HG02973 (cell line): Measurements from ENCODE around the gene LOXL3.
"Not testable (repeated sequence)": the region's sequence is repeated elsewhere in the genome, so short reads cannot be mapped to it uniquely, and the experiment has no call there.

ENCODE experiments used
- ATAC-seq: cut with Tn5 transposase; IDR thresholded peaks from one replicate; pipeline ENCODE4 v1.9.1; 2021; ENCODE audit warnings: moderate library complexity; ENCODE audit not compliant: unreplicated experiment

The LOXL3 gene

DNA sequence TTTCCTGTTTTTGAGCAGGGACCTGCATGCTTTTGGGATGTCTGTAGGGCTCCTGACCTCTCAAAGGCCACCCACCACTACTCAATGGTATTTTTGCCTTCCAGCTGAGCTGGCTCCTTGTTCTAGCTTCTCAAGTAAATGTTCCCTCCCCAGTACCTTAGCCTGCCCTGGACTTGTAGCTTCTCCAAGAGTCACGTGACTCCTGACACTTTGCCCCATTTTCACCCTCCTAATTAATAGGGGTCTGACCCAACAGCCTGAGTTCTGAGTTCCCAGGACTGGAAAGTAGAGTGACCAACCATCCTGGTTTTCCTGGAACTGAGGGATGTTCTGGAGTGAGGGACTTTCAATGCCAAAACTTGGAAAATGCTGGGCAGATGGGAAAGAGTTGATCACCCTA is 58.3 kb downstream of the LOXL3 start:
- ATAC-seq: no peak

DNA sequence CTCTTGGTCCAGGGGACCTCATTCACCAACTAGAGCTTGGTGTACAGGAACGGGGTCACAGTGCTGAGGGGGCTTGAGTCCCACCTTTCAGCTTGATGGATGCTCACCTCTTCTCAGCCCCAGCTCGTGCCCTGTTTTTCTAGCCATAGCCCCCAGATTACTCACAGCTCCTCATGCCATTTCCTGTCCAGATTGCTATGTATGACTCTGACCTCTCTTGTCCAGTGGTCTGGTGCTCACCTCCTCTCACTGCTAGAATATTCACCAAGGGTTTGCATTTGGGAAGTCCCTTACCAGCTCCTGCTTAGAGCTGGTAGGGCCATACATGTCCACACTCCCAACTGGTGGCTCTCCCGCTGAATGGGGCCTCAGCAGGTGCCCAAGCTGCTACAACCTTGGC is 60.2 kb downstream of the LOXL3 start:
- no peak for ATAC-seq

DNA sequence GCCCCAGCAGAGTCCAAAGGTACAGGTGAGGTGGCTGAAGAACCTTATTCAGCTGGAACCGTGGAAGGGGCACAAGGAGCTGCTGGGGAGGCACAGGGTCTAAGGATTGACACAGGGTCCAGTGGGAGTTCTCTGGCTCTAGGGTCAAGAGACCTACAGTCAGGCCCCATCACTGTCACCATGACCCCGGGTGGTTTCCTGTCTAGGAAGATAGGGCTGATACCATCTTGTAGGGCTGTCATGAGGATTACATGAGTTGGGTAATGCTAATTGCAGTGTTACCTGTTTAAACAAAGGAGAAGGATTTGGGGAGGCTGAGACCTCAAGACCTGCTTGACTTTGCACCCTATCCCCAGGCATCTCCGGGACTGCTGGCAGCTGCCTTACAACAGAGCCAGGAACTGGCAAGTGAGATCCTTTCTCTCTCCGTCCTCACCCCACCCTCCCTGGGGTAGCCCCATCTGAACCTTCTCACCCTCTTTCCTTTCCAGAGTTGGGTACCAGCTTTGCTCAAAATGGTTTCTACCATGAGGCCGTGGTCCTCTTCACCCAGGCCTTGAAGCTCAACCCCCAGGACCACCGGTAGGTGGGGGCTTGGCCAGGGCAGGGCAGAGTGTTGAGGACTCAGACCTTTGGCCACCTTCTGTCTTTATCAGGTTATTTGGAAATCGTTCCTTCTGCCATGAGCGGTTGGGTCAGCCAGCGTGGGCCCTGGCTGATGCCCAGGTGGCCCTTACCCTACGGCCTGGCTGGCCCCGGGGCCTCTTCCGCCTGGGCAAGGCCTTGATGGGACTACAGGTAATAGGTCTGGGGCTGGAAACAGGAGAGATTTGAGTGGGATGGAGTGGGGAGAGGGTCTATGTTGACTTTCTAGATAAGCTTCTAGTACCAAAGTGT is 61.8 kb downstream of the LOXL3 start:
- ATAC-seq: no peak

DNA sequence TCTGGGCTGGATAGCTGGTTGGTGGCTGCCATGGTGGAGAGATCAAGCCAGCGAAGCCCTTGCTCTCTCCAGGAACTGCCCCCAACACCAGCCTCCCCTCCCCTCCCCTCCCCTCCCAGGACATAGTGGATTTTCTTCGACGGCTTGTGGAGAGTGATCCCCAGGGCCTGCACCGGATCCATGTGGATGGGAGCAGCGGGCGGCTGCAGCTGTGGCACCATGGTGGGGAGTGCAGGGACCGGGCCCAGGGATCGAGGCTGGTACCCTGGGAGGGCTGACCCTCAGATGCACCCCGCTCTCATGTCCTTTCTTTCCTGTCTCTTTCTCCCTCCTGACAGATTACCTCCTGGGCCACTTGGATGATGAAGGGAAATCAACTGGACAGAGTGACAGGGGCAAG is 63.8 kb downstream of the LOXL3 start:
- ATAC-seq: no peak

DNA sequence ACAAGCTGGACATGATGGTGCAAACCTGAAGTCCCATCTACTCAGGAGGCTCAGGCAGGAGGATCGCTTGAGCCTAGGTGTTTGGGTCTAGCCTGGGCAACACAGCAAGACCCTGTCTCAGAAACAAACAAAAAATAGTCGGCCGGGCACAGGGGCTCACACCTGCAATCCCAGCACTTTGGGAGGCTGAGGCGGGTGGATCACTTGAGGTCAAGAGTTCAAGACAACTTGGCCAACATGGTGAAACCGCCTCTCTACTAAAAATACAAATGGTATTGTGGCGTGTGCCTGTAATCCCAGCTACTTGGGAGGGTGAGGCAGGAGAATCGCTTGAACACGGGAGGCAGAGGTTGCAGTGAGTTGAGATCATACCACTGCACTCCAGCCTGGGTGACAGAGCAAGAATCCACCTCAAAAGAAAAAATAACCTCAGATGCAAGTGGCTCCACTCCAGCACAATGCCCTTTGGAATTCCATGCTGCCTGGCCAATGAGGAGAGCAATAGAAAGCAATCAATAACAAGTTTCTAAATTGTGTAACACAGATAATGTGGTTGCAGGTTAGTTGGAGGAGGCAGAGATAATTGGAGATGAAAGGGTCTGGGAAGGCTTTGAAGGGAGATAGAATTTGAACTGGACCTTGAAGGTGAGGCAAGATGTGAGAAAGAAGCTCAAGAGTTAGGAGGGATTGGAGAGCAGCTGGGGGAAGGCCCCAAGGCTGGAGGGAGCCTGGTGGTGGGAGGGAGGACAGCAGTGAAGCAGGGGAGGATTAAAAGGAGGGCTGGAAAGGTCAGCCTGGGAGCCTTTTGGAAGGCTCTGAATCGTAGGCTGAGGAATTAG is 64.9 kb downstream of the LOXL3 start:
- ATAC-seq: no peak

DNA sequence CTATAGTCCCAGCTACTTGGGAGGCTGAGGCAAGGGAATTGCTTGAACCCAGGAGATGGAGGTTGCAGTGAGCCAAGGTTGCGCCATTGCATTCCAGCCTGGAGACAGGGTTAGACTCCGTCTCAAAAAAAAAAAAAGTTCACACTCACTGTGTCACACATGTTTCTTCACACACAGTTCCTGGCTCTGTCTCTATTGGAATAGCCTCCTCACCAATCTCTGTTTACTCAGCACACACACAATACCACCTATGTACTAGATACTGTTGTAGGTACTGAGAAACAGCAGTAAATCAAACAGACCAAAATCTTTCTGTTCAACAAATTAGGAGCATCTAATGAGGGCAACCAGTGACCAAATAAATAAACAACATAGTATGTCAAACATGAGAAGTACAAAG is 67.6 kb downstream of the LOXL3 start:
- ATAC-seq: no peak

DNA sequence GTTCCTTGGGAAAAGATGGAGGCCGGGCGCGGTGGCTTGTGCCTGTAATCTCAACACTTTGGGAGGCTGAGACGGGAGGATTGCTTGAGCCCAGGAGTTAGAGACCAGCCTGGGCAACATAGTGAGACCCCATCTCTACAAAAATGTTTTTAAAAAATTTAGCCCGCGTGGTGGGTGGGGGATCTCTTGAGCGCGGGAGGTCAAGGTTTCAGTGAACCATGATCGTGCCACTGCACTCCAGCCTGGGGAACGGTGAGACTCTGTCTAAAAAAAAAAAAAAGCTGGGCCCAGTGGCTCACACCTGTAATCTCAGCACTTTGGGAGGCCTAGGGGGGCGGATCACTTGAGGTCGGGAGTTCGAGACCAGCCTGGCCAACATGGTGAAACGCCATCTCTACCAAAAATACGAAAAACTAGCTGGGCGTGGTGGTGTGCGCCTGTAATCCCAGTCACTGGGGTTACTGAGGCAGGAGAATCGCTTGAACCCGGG is 70.0 kb downstream of the LOXL3 start:
- not testable (repeated sequence) for ATAC-seq

DNA sequence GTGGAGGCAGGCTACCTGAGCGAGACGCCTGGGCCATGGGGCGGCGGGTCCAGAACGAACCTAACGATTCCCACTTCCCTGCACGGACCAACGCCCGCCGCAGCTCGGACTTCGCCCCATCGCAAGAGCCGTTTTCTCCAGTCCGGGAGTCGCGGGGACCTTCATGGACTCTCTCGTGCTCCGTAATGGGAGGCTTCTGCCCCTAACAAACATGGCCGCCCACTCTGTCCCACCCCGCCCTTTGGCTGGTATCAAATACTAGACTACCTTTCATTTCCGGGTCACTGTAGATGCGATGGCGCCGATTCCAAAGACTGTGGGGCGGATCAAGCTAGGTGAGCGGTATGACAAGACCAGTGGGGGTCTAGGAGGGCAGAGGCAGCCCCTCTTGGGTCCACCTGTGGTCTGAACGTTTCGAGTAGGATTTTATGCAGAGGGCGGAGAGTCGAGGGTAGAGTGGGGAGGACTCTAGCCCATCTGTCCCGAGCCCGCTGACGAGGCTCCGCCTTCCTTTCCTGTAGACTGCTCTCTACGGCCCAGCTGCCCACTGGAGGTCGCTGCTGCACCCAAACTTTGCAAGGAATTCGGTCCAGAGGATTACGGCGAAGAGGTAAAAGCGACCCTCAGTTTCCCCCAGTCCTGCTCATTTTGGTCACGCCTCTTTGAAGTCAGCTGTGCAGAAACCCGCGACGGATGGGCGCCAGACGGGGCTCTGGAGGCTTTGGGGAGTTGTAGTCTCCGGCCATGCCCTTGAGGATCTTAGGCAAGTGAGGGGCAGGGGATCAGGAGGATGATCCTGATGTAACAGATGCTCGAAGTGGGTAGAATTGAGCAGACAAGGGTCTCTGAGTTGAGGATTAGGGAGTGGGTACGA is 70.7 kb downstream of the LOXL3 start, which contains the start of the genes CCDC142 and TTC31:
Gene CCDC142 (minus strand): TSS at position 198 of the 874 bp plus-strand sequence. CDS start 161 bp downstream, at position 37.
Gene TTC31 (plus strand): TSS at position 281 of the 874 bp plus-strand sequence. CDS start 15 bp downstream, at position 296.
- peak; percentile 84 for ATAC-seq
